HepG2 (cell line): ENCODE measurements around the gene OXLD1. TPM values are rescaled to one million over a fixed set of nuclear protein-coding genes. Genes with fewer than 3 reads are reported as not detected.
A peak's percentile ranks its signal among the peaks of the same experiment; 100 is the strongest.

Source experiments
- AFF4 ChIP-seq: sonication (generic); formaldehyde crosslinking; IDR thresholded peaks from 2 replicates; pipeline ENCODE4 v1.4.0; 2020; ENCODE audit warnings: missing genetic modification reagents
- ASH2L ChIP-seq: fragments of 300-600, 200-600 bp; sonication (generic); IDR thresholded peaks from 2 replicates; pipeline ENCODE4 v1.7.0; 2017; ENCODE audit warnings: low read depth, mild to moderate bottlenecking, moderate library complexity, mixed read lengths, low read length; ENCODE audit not compliant: insufficient read length
- ATF3 ChIP-seq: sonication (generic); formaldehyde crosslinking; IDR thresholded peaks from 2 replicates; pipeline ENCODE4 v1.4.0; 2020; ENCODE audit warnings: missing genetic modification reagents
- DNMT1 ChIP-seq: sonication (generic); formaldehyde crosslinking; IDR thresholded peaks from 2 replicates; pipeline ENCODE4 v1.5.1; 2020; ENCODE audit warnings: mild to moderate bottlenecking, missing genetic modification reagents
- HNRNPH1 ChIP-seq: fragments of 200-400 bp; formaldehyde crosslinking; optimal IDR thresholded peaks from 2 replicates; pipeline ENCODE3; 2017; ENCODE audit warnings: mild to moderate bottlenecking, low read depth, low read length
- JUND ChIP-seq: sonication (generic); formaldehyde crosslinking; IDR thresholded peaks from 2 replicates; pipeline ENCODE4 v1.8.0; 2022; ENCODE audit warnings: mild to moderate bottlenecking, missing genetic modification reagents
- MXD1 ChIP-seq: sonication (generic); formaldehyde crosslinking; IDR thresholded peaks from 2 replicates; pipeline ENCODE4 v1.4.0; 2020; ENCODE audit warnings: mild to moderate bottlenecking, missing genetic modification reagents
- PITX1 ChIP-seq: sonication (generic); formaldehyde crosslinking; IDR thresholded peaks from 2 replicates; pipeline ENCODE4 v1.5.1; 2020; ENCODE audit warnings: mild to moderate bottlenecking, missing genetic modification reagents
- PRPF4 ChIP-seq: fragments of 200-400 bp; formaldehyde crosslinking; IDR thresholded peaks from 2 replicates; pipeline ENCODE4 v1.6.1; 2016; ENCODE audit warnings: low read length, low read depth; ENCODE audit not compliant: poor library complexity, severe bottlenecking
- SRF ChIP-seq: IDR thresholded peaks from 2 replicates; pipeline ENCODE4 v1.6.1; 2011; ENCODE audit warnings: mild to moderate bottlenecking, low read depth, low read length, moderate library complexity
- USF2 ChIP-seq, 2 experiments: sonication (generic) in 1 of 2; formaldehyde crosslinking in 1 of 2; IDR thresholded peaks; 2 replicates each; pipeline versions ENCODE4 v1.5.1 to v1.6.1; 2011 to 2020; ENCODE audit warnings: borderline replicate concordance in 1 of 2, low read depth in 1 of 2, low read length in 1 of 2, mild to moderate bottlenecking in 1 of 2, missing genetic modification reagents in 1 of 2, moderate library complexity in 1 of 2
- ZFX ChIP-seq: sonication (generic); formaldehyde crosslinking; IDR thresholded peaks from 2 replicates; pipeline ENCODE4 v1.4.0; 2020; ENCODE audit warnings: mild to moderate bottlenecking, low read depth, missing genetic modification reagents, moderate library complexity
- ZNF260 ChIP-seq: sonication (generic); formaldehyde crosslinking; IDR thresholded peaks from 2 replicates; pipeline ENCODE4 v1.4.0; 2020; ENCODE audit warnings: missing genetic modification reagents, low read depth, mild to moderate bottlenecking, borderline replicate concordance
- ZNF362 ChIP-seq: sonication (generic); formaldehyde crosslinking; IDR thresholded peaks from 2 replicates; pipeline ENCODE4 v1.4.0; 2020; ENCODE audit warnings: missing genetic modification reagents, mild to moderate bottlenecking, borderline replicate concordance
- ZNF691 ChIP-seq: sonication (generic); formaldehyde crosslinking; IDR thresholded peaks from 2 replicates; pipeline ENCODE4 v1.4.0; 2020; ENCODE audit warnings: missing genetic modification reagents, low read depth, mild to moderate bottlenecking, borderline replicate concordance
- ZNF792 ChIP-seq: IDR thresholded peaks from 2 replicates; pipeline ENCODE4 v1.6.1; 2016
- ZSCAN22 ChIP-seq: sonication (generic); formaldehyde crosslinking; IDR thresholded peaks from 2 replicates; pipeline ENCODE4 v1.4.0; 2020; ENCODE audit warnings: mild to moderate bottlenecking, missing genetic modification reagents
- ZSCAN29 ChIP-seq: sonication (generic); formaldehyde crosslinking; conservative IDR thresholded peaks from 2 replicates; pipeline ENCODE4 v1.4.0; 2020; ENCODE audit warnings: mild to moderate bottlenecking, missing genetic modification reagents
- polyA plus RNA-seq, 8 experiments: library from polyadenylated mRNA; depleted of rRNA in 3 of 8; stranded (reverse) in 7 of 8; unstranded in 1 of 8; fragments of >200 nt; fragmentation: Illumina TruSeq in 4 of 8; extraction: Trizol in 4 of 8; gene quantifications; 2 replicates each; pipeline versions ENCODE4 v1.2.1 to v1.2.3, GENCODE V29; 2011 to 2016; ENCODE audit warnings: low read depth in 4 of 8, missing spikeins in 1 of 8, mixed read lengths in 1 of 8; ENCODE audit not compliant: insufficient read depth in 1 of 8
- total RNA-seq, 5 experiments: library from RNA; depleted of rRNA; stranded (reverse); fragments of >200 nt; fragmentation: Illumina TruSeq; extraction: Trizol; gene quantifications; 2 replicates each; pipeline ENCODE4 v1.2.3, GENCODE V29; 2016; ENCODE audit warnings: low read depth in 1 of 5

OXLD1 gene
- total and polyA plus RNA-seq, 2 of the 13 experiments (the other 11 are each of a cell fraction or from before 2014, with no cell fraction given): 27.1 to 37.5 TPM

- no peak for TF ChIP-seq PRPF4
- TF ChIP-seq SRF: no peak
- peak; percentile 79 for TF ChIP-seq ZFX (CRISPR knock-in tag)
- TF ChIP-seq HNRNPH1: no peak
- 0 out of 2 replicates have a peak, but pooled peaks have one; percentile 34 for TF ChIP-seq ZSCAN29 (CRISPR knock-in tag)
- 0 out of 2 replicates have a peak, but pooled peaks have one; percentile 10 for TF ChIP-seq ZNF691 (CRISPR knock-in tag)
- no peak; the same call in 1 of the 2 replicates for TF ChIP-seq ATF3 (CRISPR knock-in tag)
- peak; percentile 74 for TF ChIP-seq DNMT1 (CRISPR knock-in tag)
- TF ChIP-seq PITX1: 0 out of 2 replicates have a peak, but pooled peaks have one; percentile 11
- peak; percentile 84; the same call in 1 of the 2 replicates for TF ChIP-seq MXD1 (CRISPR knock-in tag)
- TF ChIP-seq ZNF260 (CRISPR knock-in tag): no peak
- no peak for TF ChIP-seq JUND (CRISPR knock-in tag)
- no peak for TF ChIP-seq ZSCAN22
- TF ChIP-seq ASH2L: peak; percentile 90
- TF ChIP-seq ZNF792 (CRISPR knock-in tag): 0 out of 2 replicates have a peak, but pooled peaks have one; percentile 17
- TF ChIP-seq AFF4 (CRISPR knock-in tag): no peak
- TF ChIP-seq USF2 (IDR thresholded peaks at IDR 0.05; ENCODE audit: low read depth, low read length): no peak
- no peak; the same call in 1 of the 2 replicates for TF ChIP-seq USF2 (CRISPR knock-in tag; IDR thresholded peaks at IDR 0.05; ENCODE audit: borderline replicate concordance)
- no peak for TF ChIP-seq ZNF362 (CRISPR knock-in tag)
Observed at GRCh38 chr17:81683584-81684441, 17.4 kb upstream of the OXLD1 start, which contains the start of the genes ARL16 and HGS (continued).
